GM12878 (cell line): ENCODE data around the gene RASGEF1B. TPM values are rescaled to one million over a fixed set of nuclear protein-coding genes. Genes with fewer than 3 reads are reported as not detected.

ENCODE experiments used
- ATAC-seq: fragments of 200-7000 bp; cut with Tn5 transposase; 3 replicates; pipeline ENCODE4 v1.9.1; 2020; ENCODE audit warnings: mild to moderate bottlenecking, moderate library complexity
- Bru-seq: library from RNA; stranded (reverse); fragments of 400-500 nt; gene quantifications from one replicate; lab custom pipeline; 2021; lab: Mats Ljungman, UMichigan
- BruChase-seq, 2 experiments: library from RNA; stranded (reverse); fragments of 400-500 nt; gene quantifications; one replicate each; lab custom pipeline; 2021; lab: Mats Ljungman, UMichigan
- BruUV-seq: library from RNA; stranded (reverse); fragments of 400-500 nt; replicated peaks from 2 replicates; lab custom pipeline; 2021; lab: Mats Ljungman, UMichigan
- CTCF ChIA-PET: fragments of 300-600 bp; sonication (Branson Sonifier 250); formaldehyde crosslinking; extraction: SDS; loops from one replicate; lab custom pipeline; 2021; ENCODE audit warnings: inconsistent platforms; lab: Yijun Ruan, JAX
- POLR2A ChIA-PET: fragments of 350-600 bp; formaldehyde crosslinking; extraction: SDS; loops from one replicate; lab custom pipeline; 2021; ENCODE audit warnings: inconsistent platforms; lab: Charles Lee
- RAD21 ChIA-PET: fragments of 300-600 bp; sonication (Branson Sonifier 250); formaldehyde crosslinking; loops from one replicate; lab custom pipeline; 2023; ENCODE audit warnings: antibody characterized with exemption; ENCODE audit not compliant: unreplicated experiment; lab: Charles Lee
- SMC1A ChIA-PET: fragments of 300-600 bp; sonication (Branson Sonifier 250); formaldehyde crosslinking; loops from one replicate; lab custom pipeline; 2023; ENCODE audit not compliant: unreplicated experiment, uncharacterized antibody; lab: Charles Lee
- DNase-seq: peaks from one replicate; pipeline ENCODE4 v3.0.0-alpha.2; 2011; ENCODE audit warnings: low read depth, low spot score
- FAIRE-seq: peaks from 3 replicates; lab custom pipeline; 2011; peaks lifted over from hg19 to GRCh38; lab: Jason Lieb, UNC
- H2AFZ ChIP-seq: 2 replicates; pipeline ENCODE4 v1.6.0; 2011; ENCODE audit warnings: low read depth, low read length, control low read depth; ENCODE audit not compliant: control insufficient read depth
- H3K27ac ChIP-seq: 2 replicates; pipeline ENCODE4 v1.5.1; 2011; ENCODE audit warnings: control low read depth; ENCODE audit not compliant: control insufficient read depth, insufficient read depth
- H3K27me3 ChIP-seq, 2 experiments: replicated peaks in 1 of 2; 2 replicates each; pipeline versions ENCODE4 v1.6.0 to v1.6.1; 2011; ENCODE audit warnings: low read length in 1 of 2; ENCODE audit not compliant: control insufficient read depth in 2 of 2, insufficient read depth in 2 of 2
- H3K36me3 ChIP-seq, 2 experiments: 2 replicates each; pipeline ENCODE4 v1.5.1; 2011; ENCODE audit warnings: low read length in 1 of 2; ENCODE audit not compliant: control insufficient read depth in 2 of 2, insufficient read depth in 2 of 2
- H3K4me1 ChIP-seq: 2 replicates; pipeline ENCODE4 v1.6.1; 2011; ENCODE audit warnings: mild to moderate bottlenecking, low read length, moderate library complexity, mixed read lengths; ENCODE audit not compliant: control insufficient read depth, insufficient read depth
- H3K4me2 ChIP-seq: 2 replicates; pipeline ENCODE4 v1.6.0; 2011; ENCODE audit warnings: control low read depth; ENCODE audit not compliant: control insufficient read depth, insufficient read depth
- H3K4me3 ChIP-seq: fragments of 200-600 bp; sonication (generic); 2 replicates; pipeline ENCODE4 v1.5.1; 2016
- H3K79me2 ChIP-seq: 2 replicates; pipeline ENCODE4 v1.6.0; 2011; ENCODE audit warnings: low read length; ENCODE audit not compliant: control insufficient read depth, insufficient read depth
- H3K9ac ChIP-seq: 2 replicates; pipeline ENCODE4 v1.8.0; 2011; ENCODE audit warnings: low read length, control low read depth, mixed read lengths; ENCODE audit not compliant: control insufficient read depth, insufficient read depth
- H3K9me3 ChIP-seq: replicated peaks from 3 replicates; pipeline ENCODE4 v1.5.1; 2011; ENCODE audit warnings: mild to moderate bottlenecking, low read length; ENCODE audit not compliant: control insufficient read depth, insufficient read depth
- H4K20me1 ChIP-seq: 2 replicates; pipeline ENCODE4 v1.6.0; 2011; ENCODE audit not compliant: control insufficient read depth, insufficient read depth
- ATF7 ChIP-seq: fragments of 450-650 bp; IDR thresholded peaks from 2 replicates; pipeline ENCODE4 v1.6.1; 2016; ENCODE audit warnings: low read depth, mild to moderate bottlenecking
- BACH1 ChIP-seq: fragments of 450-650 bp; IDR thresholded peaks from 2 replicates; pipeline ENCODE4 v1.6.1; 2017; ENCODE audit warnings: mild to moderate bottlenecking, borderline replicate concordance
- BHLHE40 ChIP-seq, 2 experiments: fragments of 450-650 bp in 1 of 2; IDR thresholded peaks; 2 replicates each; pipeline ENCODE4 v1.6.1; 2011 to 2017; ENCODE audit warnings: low read depth in 2 of 2, borderline replicate concordance in 1 of 2, improper control_type of control experiment in 1 of 2, low read length in 1 of 2, mild to moderate bottlenecking in 1 of 2
- CHD1 ChIP-seq: IDR thresholded peaks from 2 replicates; pipeline ENCODE4 v1.6.1; 2012; ENCODE audit warnings: low read depth, low read length, improper control_type of control experiment
- EGR1 ChIP-seq, 2 experiments: IDR thresholded peaks; 1 replicate in 1 of 2; 2 replicates in 1 of 2; pipeline ENCODE4 v1.6.1; 2011 to 2012; ENCODE audit warnings: low read depth in 2 of 2, low read length in 2 of 2, borderline replicate concordance in 1 of 2, mild to moderate bottlenecking in 1 of 2, moderate library complexity in 1 of 2
- GATAD2B ChIP-seq: fragments of 450-650 bp; conservative IDR thresholded peaks from 2 replicates; pipeline ENCODE4 v1.6.1; 2017; ENCODE audit warnings: low read depth, mild to moderate bottlenecking, moderate library complexity
- HDAC6 ChIP-seq: fragments of 200-600 bp; sonication (generic); IDR thresholded peaks from one replicate; pipeline ENCODE4 v1.8.0; 2017; ENCODE audit warnings: antibody characterized with exemption; ENCODE audit not compliant: unreplicated experiment
- IKZF1 ChIP-seq: fragments of 450-650 bp; conservative IDR thresholded peaks from 2 replicates; pipeline ENCODE4 v1.6.1; 2017; ENCODE audit warnings: antibody characterized with exemption, mild to moderate bottlenecking
- MEF2B ChIP-seq: fragments of 450-650 bp; IDR thresholded peaks from 2 replicates; pipeline ENCODE4 v1.6.1; 2018; ENCODE audit warnings: mild to moderate bottlenecking, moderate library complexity; ENCODE audit not compliant: partially characterized antibody, poor library complexity, severe bottlenecking
- NBN ChIP-seq: fragments of 450-650 bp; IDR thresholded peaks from 2 replicates; pipeline ENCODE4 v1.6.1; 2016
- NKRF ChIP-seq: fragments of 450-650 bp; conservative IDR thresholded peaks from 2 replicates; pipeline ENCODE4 v1.6.1; 2017; ENCODE audit warnings: mild to moderate bottlenecking, moderate library complexity
- NR2F1 ChIP-seq: fragments of 450-650 bp; conservative IDR thresholded peaks from 2 replicates; pipeline ENCODE4 v1.6.1; 2017; ENCODE audit warnings: mild to moderate bottlenecking
- POLR2A ChIP-seq: IDR thresholded peaks from 2 replicates; pipeline ENCODE4 v1.6.1; 2011; ENCODE audit warnings: low read depth, mild to moderate bottlenecking, low read length
- RCOR1 ChIP-seq: conservative IDR thresholded peaks from 2 replicates; pipeline ENCODE4 v1.6.1; 2012; ENCODE audit warnings: low read depth, low read length, improper control_type of control experiment
- RFX5 ChIP-seq: IDR thresholded peaks from 2 replicates; pipeline ENCODE4 v1.6.1; 2011; ENCODE audit warnings: low read depth, low read length, improper control_type of control experiment
- RUNX3 ChIP-seq: IDR thresholded peaks from 2 replicates; pipeline ENCODE4 v1.6.1; 2012; ENCODE audit warnings: low read length, inconsistent platforms
- SIN3A ChIP-seq: IDR thresholded peaks from 2 replicates; pipeline ENCODE4 v1.6.1; 2012; ENCODE audit warnings: low read depth, low read length, improper control_type of control experiment
- SMARCA5 ChIP-seq: fragments of 450-650 bp; IDR thresholded peaks from 2 replicates; pipeline ENCODE4 v1.6.1; 2017; ENCODE audit warnings: mild to moderate bottlenecking
- ZNF24 ChIP-seq: fragments of 450-650 bp; IDR thresholded peaks from 2 replicates; pipeline ENCODE4 v1.6.1; 2017; ENCODE audit warnings: antibody characterized with exemption, mild to moderate bottlenecking
- WGBS: methylation state at CpG from one replicate; pipeline ENCODE4 v1.1.6; 2016; ENCODE audit warnings: low lambda C conversion rate; ENCODE audit not compliant: insufficient replicate concordance, insufficient coverage; ENCODE audit errors: missing lambda C conversion rate; 5-methylcytosine and 5-hydroxymethylcytosine counted together
- in situ Hi-C: fragments of 300-500 bp; cut with MboI; formaldehyde crosslinking; loops from 9 replicates; pipeline ENCODE4 v1.14.3; 2018; ENCODE audit warnings: mixed read lengths
- intact Hi-C: fragments of 100-400 bp; cut with micrococcal nuclease; formaldehyde crosslinking; loops from one replicate; pipeline ENCODE4 v1.14.2; 2022; ENCODE audit not compliant: unreplicated experiment
- long read RNA-seq, 2 experiments: library from polyadenylated mRNA; unstranded; transcript quantifications; one replicate each; pipeline ENCODE4 v2.0.0, GENCODE V29; 2019 to 2020
- polyA minus RNA-seq, 3 experiments: library from RNA; depleted of rRNA, polyadenylated mRNA; stranded (reverse); fragments of >200 nt; gene quantifications; 2 replicates each; pipeline ENCODE4 v1.2.3, GENCODE V29; 2011
- polyA plus RNA-seq, 11 experiments: library from polyadenylated mRNA; depleted of rRNA in 4 of 11; unstranded in 6 of 11; stranded (reverse) in 5 of 11; fragments of >200 nt; fragmentation: Nextera tagmentation in 4 of 11; fragmentation: Illumina TruSeq in 1 of 11; extraction: Ambion mirVana in 4 of 11; extraction: Trizol in 1 of 11; gene quantifications; 1 replicate in 1 of 11; 2 replicates in 10 of 11; pipeline versions ENCODE4 v1.2.1 to v1.2.3, GENCODE V29; 2011 to 2016; ENCODE audit warnings: inconsistent platforms in 2 of 11, missing spikeins in 2 of 11, low read depth in 1 of 11
- total RNA-seq, 4 experiments: library from RNA; depleted of rRNA in 3 of 4; stranded (reverse); fragments of >200 nt in 3 of 4; fragmentation: Illumina TruSeq in 1 of 4; extraction: Trizol in 1 of 4; gene quantifications; 2 replicates each; pipeline versions ENCODE4 v1.2.1 to v1.2.3, GENCODE V29; 2013 to 2021

RASGEF1B gene
- 0.23 and 0.76 TPM in 2 replicates for total RNA-seq (2013; cell fraction: nucleolus; rRNA removed)
- 0.06 TPM in 1 of 2 replicates, not detected in the other for total RNA-seq (2014; rRNA removed)
- 0.13 and 0.18 TPM in 2 replicates for total RNA-seq (2014; rRNA removed; fragmentation: Illumina TruSeq; extraction: Trizol)
- total RNA-seq (2021) = 0.15 and 0.19 TPM in 2 replicates
- polyA plus RNA-seq (2011; ENCODE audit: low read depth) = not detected
- polyA plus RNA-seq (2011; rRNA removed) = 0.09 and 0.10 TPM in 2 replicates
- 0.03 and 0.10 TPM in 2 replicates for polyA plus RNA-seq (2011; cell fraction: cytosol; rRNA removed)
- 0.06 TPM in 1 of 2 replicates, not detected in the other for polyA plus RNA-seq (2011; cell fraction: nucleus; rRNA removed)
- 0.15 and 0.20 TPM in 2 replicates for polyA plus RNA-seq (2012)
- 0.03 and 0.27 TPM in 2 replicates for polyA plus RNA-seq (2014; fragmentation: Illumina TruSeq; extraction: Trizol)
- not detected for polyA plus RNA-seq (2014; fragmentation: Nextera tagmentation; extraction: Ambion mirVana)
- polyA plus RNA-seq (2014; rRNA removed) = 0.06 TPM in 1 of 2 replicates, not detected in the other
- polyA plus RNA-seq (2016; fragmentation: Nextera tagmentation; extraction: Ambion mirVana) = under 1 TPM; 0.10 to 0.24 TPM
- polyA minus RNA-seq (2011; rRNA and poly(A)+ RNA removed) = 0.21 and 0.29 TPM in 2 replicates
- not detected in 2 replicates for polyA minus RNA-seq (2011; cell fraction: cytosol; rRNA and poly(A)+ RNA removed)
- polyA minus RNA-seq (2011; cell fraction: nucleus; rRNA and poly(A)+ RNA removed) = 0.12 and 0.29 TPM in 2 replicates
- Bru-seq, nascent RNA = percentile 16 among the genes with signal in this experiment
- BruChase-seq, experiment 1, labeled RNA remaining after a 6-hour chase = percentile 8 among the genes with signal in this experiment
- BruChase-seq, experiment 2, labeled RNA remaining after a 2-hour chase = percentile 12 among the genes with signal in this experiment
- long read RNA-seq, experiment 1 = 0 reads
- long read RNA-seq, experiment 2, partial matches to known transcripts = 0 of 2 reads
- long read RNA-seq, experiment 2, other reads (novel, unspliced or antisense) = 2 of 2 reads

- no peaks in the 10 kb centered on the region; the same call in 2 of the 3 replicates for H3K9me3 ChIP-seq
- DNase-seq (peak; percentile 16), FAIRE-seq (no peak), ATAC-seq (peak; percentile 98)
- POLR2A ChIA-PET = no interaction called here
- BruUV-seq = no TSS peak
- peak within 1 kb of the TSS; percentile 71 for H2AFZ ChIP-seq
- H3K4me3 ChIP-seq = peak within 1 kb of the TSS; percentile 63
- in situ Hi-C loops = no loop called here
- CTCF ChIA-PET = interaction anchor here (1.2 to 2.9 kb wide), 4 partner anchors 21 to 442 kb away, joined by 3 to 14 read pairs (median 4); no protein-coding TSS in a partner anchor
- intact Hi-C loops = no loop called here
- no peak within 1 kb of the TSS for H3K27ac ChIP-seq
- peak within 1 kb of the TSS; percentile 27; the same call in 1 of the 2 replicates for H3K9ac ChIP-seq
- SMC1A ChIA-PET = interaction anchor here (0.6 to 9.1 kb wide), 5 partner anchors 14 to 1565 kb away, joined by 3 to 110 read pairs (median 4); no protein-coding TSS in a partner anchor
- H3K79me2 ChIP-seq = no peaks in the 10 kb centered on the region
- H3K4me2 ChIP-seq = peak within 1 kb of the TSS; percentile 98
- H3K36me3 ChIP-seq = no peaks in the 10 kb centered on the region
- peaks cover 13% of the 10 kb centered on the region for H3K4me1 ChIP-seq
- under 1% methylated on average over 50 of the region's 71 CpGs for WGBS
- H4K20me1 ChIP-seq = no peaks in the 10 kb centered on the region
- RAD21 ChIA-PET = interaction anchor here (1.6 to 6.8 kb wide), 2 partner anchors 25 to 374 kb away, joined by 4 to 77 read pairs; no protein-coding TSS in a partner anchor
- peaks cover 4 to 9% of the 10 kb centered on the region in 2 experiments for H3K27me3 ChIP-seq
- peak; percentile 44; the same call in 1 of the 2 replicates for TF ChIP-seq POLR2A
- TF ChIP-seq GATAD2B = peak; percentile 81; the same call in 1 of the 2 replicates
- 0 out of 2 replicates have a peak, but pooled peaks have one; percentile 35 for TF ChIP-seq NKRF
- peak; percentile 42; the same call in 1 of the 2 replicates for TF ChIP-seq RFX5
- peak; percentile 36 for TF ChIP-seq HDAC6
- TF ChIP-seq ATF7 = no peak
- TF ChIP-seq SMARCA5 = no peak
- no peak for TF ChIP-seq CHD1
- TF ChIP-seq RCOR1 = no peak
- no peak for TF ChIP-seq ZNF24
- TF ChIP-seq BACH1 = 0 out of 2 replicates have a peak, but pooled peaks have one; percentile 50
- TF ChIP-seq MEF2B = peak; percentile 77
- peak; percentile 13 to 74; a peak in 1 of 4 replicates for TF ChIP-seq BHLHE40 (IDR thresholded peaks at IDR 0.05; ENCODE audit: borderline replicate concordance in 1 of 2, low read depth in 2 of 2, low read length in 1 of 2)
- peak; percentile 20; the same call in 1 of the 2 replicates for TF ChIP-seq RUNX3
- 0 out of 2 replicates have a peak, but pooled peaks have one; percentile 16 for TF ChIP-seq NR2F1
- TF ChIP-seq NBN = no peak
- peak; percentile 34 to 95 for TF ChIP-seq EGR1 (IDR thresholded peaks at IDR 0.05; ENCODE audit: borderline replicate concordance in 1 of 2, low read depth in 2 of 2, low read length in 2 of 2)
- peak; percentile 71; the same call in 1 of the 2 replicates for TF ChIP-seq SIN3A
- TF ChIP-seq IKZF1 = peak; percentile 61
These were observed at the start of gene RASGEF1B for GRCh38 chr4:81471588-81472280. RASGEF1B (minus strand) TSS chr4:81471907; CDS start chr4:81459508, 12,399 bp downstream.
